ENCODE data around the gene CCDC32. TPM values are rescaled to one million over a fixed set of nuclear protein-coding genes. Genes with fewer than 3 reads are reported as not detected.

Gene CCDC32
- total and polyA plus RNA-seq, 2 of the 13 experiments (the other 11 are each of a cell fraction or from before 2014, with no cell fraction given) = 10.8 to 23.2 TPM

GRCh38 chr15:40511472-40512133 lies 53.2 kb downstream of the CCDC32 start (continued):
- TF ChIP-seq ZNF512B (CRISPR knock-in tag; IDR thresholded peaks at IDR 0.05; ENCODE audit: borderline replicate concordance) = no peak
- no peak for TF ChIP-seq TCF7L2 (IDR thresholded peaks at IDR 0.05; ENCODE audit: low read depth, low read length)
- TF ChIP-seq ZNF558 (CRISPR knock-in tag; IDR thresholded peaks at IDR 0.05; ENCODE audit: borderline replicate concordance) = no peak; the same call in 1 of the 2 replicates
- no peak for TF ChIP-seq MXI1 (IDR thresholded peaks at IDR 0.05; ENCODE audit: borderline replicate concordance, low read depth, low read length)
- TF ChIP-seq KLF12 (CRISPR knock-in tag; IDR thresholded peaks at IDR 0.05; ENCODE audit: borderline replicate concordance) = peak; percentile 86; the same call in 1 of the 2 replicates
- TF ChIP-seq KDM5B (CRISPR knock-in tag; IDR thresholded peaks at IDR 0.05; ENCODE audit: borderline replicate concordance) = peak; percentile 92
- TF ChIP-seq SP140L (CRISPR knock-in tag; IDR thresholded peaks at IDR 0.05; ENCODE audit: borderline replicate concordance) = no peak
- no peak for TF ChIP-seq FLYWCH1 (CRISPR knock-in tag; IDR thresholded peaks at IDR 0.05)
- no peak for TF ChIP-seq MTF1 (CRISPR knock-in tag; IDR thresholded peaks at IDR 0.05)
- 0 out of 2 replicates have a peak, but pooled peaks have one; percentile 10 for TF ChIP-seq ZNF713 (CRISPR knock-in tag; IDR thresholded peaks at IDR 0.05)
- TF ChIP-seq ZNF724P (CRISPR knock-in tag; IDR thresholded peaks at IDR 0.05; ENCODE audit: borderline replicate concordance) = peak; percentile 94
- no peak for TF ChIP-seq XRCC5 (optimal IDR thresholded peaks at IDR 0.05; ENCODE audit: low read length)
- 0 out of 2 replicates have a peak, but pooled peaks have one; percentile 61 for TF ChIP-seq ZNF264 (CRISPR knock-in tag; IDR thresholded peaks at IDR 0.05)
- TF ChIP-seq HNF4G (IDR thresholded peaks at IDR 0.05; ENCODE audit: borderline replicate concordance, low read depth, low read length) = no peak
- TF ChIP-seq HNF4G (CRISPR knock-in tag; IDR thresholded peaks at IDR 0.05; ENCODE audit: borderline replicate concordance, low read depth) = peak; percentile 78
- TF ChIP-seq REPIN1 (CRISPR knock-in tag; IDR thresholded peaks at IDR 0.05; ENCODE audit: borderline replicate concordance, low read depth) = peak; percentile 64; the same call in 1 of the 2 replicates
- no peak for TF ChIP-seq CENPX (CRISPR knock-in tag; IDR thresholded peaks at IDR 0.05)
- no peak for TF ChIP-seq ZNF354B (CRISPR knock-in tag; IDR thresholded peaks at IDR 0.05)
- peak; percentile 78 for TF ChIP-seq ZNF142 (CRISPR knock-in tag; IDR thresholded peaks at IDR 0.05)
- 0 out of 2 replicates have a peak, but pooled peaks have one; percentile 35 for TF ChIP-seq HMG20B (CRISPR knock-in tag; conservative IDR thresholded peaks at IDR 0.05)
